PC-9 (cell line): ENCODE data around the gene BET1.

ENCODE experiments used
- CTCF ChIP-seq: fragments of 200-600 bp; sonication (generic); conservative IDR thresholded peaks from 2 replicates; pipeline ENCODE4 v1.6.1; 2017; ENCODE audit warnings: mixed run types, antibody characterized with exemption, mild to moderate bottlenecking, moderate library complexity
- EZH2 ChIP-seq: fragments of 200-600 bp; sonication (generic); IDR thresholded peaks from 2 replicates; pipeline ENCODE4 v1.8.0; 2017; ENCODE audit warnings: antibody characterized with exemption, low read depth

- TF ChIP-seq CTCF, result no peak
- no peak for TF ChIP-seq EZH2
Measured at GRCh38 chr7:94050046-94050445, 45.9 kb upstream of the BET1 start.
